Renal pelvis (tissue), 4 donors: ENCODE results near the gene PARP8. TPM values are rescaled to one million over a fixed set of nuclear protein-coding genes. Genes with fewer than 3 reads are reported as not detected.

Source experiments
- DNase-seq: peaks from one replicate; pipeline ENCODE4 v3.0.0-alpha.2; 2013
- polyA plus RNA-seq, 3 donors: library from polyadenylated mRNA; unstranded; fragments of 120-200 nt; gene quantifications; one replicate each; pipeline ENCODE4 v1.2.1, GENCODE V29; 2013; ENCODE audit not compliant: insufficient read length in 3 of 3

PARP8 gene
- polyA plus RNA-seq, 3 donors: 14.1 to 18.3 (median 16.3) TPM

DNA sequence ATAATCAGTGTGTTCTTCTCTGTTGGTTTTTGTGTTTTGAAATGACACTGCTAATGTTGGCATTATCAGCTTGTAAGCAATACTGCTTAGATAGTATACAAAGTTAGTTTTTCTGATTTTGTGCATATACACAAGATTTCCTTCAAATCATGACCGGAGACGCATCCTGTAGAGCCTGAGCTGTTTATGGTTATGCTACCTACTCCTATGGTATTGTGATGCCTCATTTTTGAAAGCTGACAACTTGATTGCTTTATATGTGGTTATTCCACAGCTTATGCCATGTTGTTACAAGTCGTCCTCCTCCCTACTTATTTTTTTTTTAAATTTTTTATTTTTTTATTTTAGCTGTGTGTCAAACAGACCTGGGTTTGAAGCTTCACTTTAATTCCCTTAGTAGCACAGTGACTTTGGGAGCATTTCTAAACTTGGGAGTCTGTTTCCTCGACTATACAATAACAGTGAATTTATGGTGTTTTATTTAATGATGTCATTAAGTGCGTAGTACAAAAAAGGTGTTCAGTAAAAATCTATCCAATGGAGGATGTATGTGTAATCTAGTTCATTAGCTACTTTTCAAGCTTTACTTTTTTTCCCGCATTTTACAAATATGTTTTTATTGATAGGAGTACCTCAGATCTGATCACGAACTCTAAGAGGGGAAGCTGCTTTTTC, 59.5 kb downstream of the PARP8 start:
- DNase-seq: no peak

DNA sequence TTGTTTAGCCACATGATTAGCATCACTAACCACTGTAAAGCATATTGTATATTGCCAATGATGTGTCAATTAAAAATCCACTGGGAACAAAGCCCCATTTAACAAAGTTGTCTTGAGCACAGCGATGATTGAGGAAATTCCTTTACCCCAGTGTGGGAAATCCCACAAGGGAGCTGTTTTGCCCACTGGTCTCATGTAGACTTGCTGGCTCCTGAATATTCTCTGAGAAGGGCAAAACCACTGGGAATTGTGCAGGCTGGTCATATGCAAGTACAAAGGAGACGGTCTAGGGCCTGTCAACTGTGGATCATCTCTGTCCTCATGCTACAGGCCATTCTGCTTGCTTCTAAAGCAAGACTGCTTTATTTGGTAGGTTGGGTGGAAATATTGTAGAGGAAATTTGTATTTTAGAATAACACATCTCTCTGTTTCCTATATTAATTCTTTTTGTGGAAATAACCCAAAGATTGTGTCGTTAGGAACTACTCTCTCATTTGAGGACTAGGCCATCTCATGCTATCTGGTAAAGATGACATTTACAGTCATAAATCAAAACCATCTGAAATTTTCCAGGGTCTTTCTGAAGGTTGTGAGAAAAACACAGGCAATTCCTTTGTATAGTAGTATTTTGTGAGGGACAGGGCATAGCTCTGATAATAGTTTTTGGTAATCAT, 60.2 kb downstream of the PARP8 start:
- DNase-seq: no peak

DNA sequence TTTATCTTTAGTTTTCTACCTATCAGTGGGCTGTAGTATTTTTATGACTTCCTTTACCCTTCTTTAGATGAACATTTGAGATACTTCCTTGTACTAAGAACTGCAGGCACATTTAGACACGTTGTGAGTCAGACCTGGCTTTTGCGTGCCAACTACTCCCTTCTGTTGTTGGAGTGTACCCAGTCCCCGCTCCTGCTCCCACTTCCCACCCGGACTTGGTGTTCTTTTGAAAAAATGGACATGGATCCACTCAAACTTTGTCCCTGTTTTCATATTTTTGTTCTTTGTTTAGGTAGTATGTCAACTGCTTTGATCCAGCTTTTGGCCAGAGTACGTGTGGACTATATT, 60.7 kb downstream of the PARP8 start:
- DNase-seq: no peak

DNA sequence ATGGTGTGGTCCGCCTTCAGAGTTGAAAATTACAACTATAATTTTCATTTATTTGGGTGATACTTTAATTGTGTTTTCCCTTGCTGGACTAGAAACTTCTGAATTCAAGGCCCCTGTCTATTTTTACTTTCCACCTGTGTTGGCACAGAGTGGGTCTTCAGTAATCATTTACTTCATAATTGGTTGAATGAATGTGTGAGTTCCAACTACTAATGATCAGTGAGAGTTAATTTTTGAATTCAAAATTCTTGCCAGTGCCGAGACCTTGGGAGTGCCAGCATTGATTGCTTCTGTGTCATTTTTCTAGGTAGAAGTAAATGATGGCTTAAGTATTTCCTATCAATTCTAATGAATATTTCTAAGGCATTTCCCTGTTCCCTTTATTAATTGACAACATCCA, 61.4 kb downstream of the PARP8 start:
- no peak for DNase-seq

DNA sequence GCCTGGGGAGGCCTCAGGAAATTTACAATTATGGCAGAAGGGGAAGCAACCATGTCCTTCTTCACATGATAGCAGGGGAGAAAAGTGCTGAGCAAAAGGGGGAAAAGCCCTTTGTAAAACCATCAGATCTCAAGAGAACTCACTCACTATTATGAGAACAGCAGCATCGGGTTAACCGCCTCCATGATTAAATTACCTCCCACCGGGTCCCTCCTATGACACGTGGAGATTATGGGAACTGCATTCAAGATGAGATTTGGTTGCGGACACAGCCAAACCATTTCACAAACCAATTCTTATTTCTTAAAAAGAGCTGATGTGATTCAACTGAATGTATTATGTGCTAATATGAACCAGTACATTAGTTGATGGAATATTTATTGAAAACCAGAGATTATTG, 63.9 kb downstream of the PARP8 start:
- no peak for DNase-seq

- no peak for DNase-seq
Measured at GRCh38 chr5:50730841-50731240, 64.4 kb downstream of the PARP8 start.

GRCh38 chr5:50733741-50734140, 67.3 kb downstream of the PARP8 start:
- DNase-seq: no peak

DNA sequence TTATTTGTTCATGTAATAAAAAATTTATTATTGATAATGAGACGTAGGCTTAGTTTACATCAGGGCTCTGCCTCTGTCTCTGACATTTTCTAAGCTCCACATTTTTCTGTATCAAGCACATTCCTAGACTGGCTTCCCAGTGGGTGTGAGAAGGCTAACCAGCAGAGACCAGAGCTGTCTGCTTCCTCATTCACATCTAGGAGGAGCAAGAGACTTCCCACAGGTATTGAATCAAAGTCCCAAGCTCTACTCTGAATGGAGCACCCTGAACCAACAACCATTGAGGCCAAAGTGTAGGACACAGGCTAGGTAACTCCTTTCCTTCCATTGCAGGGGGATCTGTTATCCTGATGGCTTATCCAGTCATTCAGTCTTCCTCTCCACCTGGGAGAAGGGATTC, 72.4 kb downstream of the PARP8 start:
- no peak for DNase-seq

DNA sequence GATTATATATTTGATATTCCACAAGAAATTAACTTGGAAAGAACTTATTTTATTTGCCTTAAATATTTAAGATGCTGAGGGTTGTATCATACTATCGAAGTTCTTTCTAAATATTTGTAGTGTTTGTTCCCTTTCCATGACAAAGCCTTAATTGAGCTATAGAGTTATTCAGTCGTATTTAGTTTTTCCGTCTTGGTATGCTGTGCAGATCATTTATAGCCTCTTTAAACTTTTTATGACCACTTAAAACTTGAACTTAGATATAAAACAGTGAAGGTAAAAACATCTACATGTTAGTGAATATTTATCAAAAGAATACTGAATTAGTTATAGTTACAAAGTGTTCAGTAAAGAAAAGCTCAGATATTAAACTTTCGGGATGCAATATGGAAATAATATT, 74.4 kb downstream of the PARP8 start:
- DNase-seq: no peak

DNA sequence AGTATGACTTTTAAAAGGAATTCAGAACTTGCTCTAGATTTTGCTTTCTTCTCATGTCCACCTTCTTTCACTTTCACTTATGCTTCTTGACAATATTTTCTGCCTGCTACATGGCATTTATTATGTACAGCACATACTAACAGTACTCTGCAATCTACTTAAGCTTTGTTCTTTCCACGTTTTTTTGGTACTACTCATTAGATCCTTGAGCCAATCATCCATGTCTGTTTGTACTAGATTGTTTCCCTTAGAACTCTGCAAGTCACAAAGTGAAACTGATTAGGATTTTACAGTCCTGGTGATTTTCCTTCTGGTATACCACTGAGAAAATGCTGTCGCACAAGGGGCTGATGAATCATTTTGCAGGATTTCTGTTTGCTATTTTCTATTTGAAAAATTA, 78.3 kb downstream of the PARP8 start:
- DNase-seq: no peak

GRCh38 chr5:50745221-50745910, 78.9 kb downstream of the PARP8 start:
- no peak for DNase-seq

DNA sequence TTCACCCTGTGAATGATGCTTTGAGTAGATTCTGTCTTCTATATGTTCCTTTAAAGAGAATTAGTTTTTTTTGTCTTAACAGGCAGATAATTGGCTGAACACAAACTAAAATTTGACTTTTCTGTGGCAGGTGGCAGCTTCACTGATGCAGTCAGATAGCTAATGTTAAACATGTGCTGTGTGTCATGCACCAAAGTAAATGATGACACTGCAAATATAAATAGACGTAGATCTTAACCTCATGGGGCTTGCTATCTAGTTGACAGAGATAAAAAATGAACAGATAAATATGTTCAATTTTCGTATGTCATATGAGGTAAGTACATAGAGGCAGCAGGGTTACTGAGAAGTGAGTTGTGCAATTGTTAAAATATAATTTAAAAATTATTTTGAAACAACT, 82.7 kb downstream of the PARP8 start:
- DNase-seq: no peak

DNA sequence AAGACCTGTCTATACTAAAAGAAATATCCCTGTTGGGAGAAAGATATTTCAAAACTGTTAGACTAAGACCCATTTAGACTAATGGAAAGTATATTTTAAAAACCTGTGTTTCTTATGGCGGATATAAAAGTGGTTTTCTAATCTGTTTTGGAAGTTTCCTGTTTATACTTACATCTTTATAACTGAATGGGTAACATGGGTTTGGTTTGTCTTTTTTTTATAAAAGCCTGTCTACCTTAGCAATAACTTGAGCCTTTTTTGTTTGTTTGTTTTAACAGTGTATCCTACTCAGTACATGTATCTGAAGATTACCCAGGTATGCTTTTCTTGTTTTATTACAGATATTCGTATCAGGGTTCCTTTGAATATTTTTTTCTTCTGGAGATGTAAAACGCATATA, 83.4 kb downstream of the PARP8 start:
- no peak for DNase-seq

DNA sequence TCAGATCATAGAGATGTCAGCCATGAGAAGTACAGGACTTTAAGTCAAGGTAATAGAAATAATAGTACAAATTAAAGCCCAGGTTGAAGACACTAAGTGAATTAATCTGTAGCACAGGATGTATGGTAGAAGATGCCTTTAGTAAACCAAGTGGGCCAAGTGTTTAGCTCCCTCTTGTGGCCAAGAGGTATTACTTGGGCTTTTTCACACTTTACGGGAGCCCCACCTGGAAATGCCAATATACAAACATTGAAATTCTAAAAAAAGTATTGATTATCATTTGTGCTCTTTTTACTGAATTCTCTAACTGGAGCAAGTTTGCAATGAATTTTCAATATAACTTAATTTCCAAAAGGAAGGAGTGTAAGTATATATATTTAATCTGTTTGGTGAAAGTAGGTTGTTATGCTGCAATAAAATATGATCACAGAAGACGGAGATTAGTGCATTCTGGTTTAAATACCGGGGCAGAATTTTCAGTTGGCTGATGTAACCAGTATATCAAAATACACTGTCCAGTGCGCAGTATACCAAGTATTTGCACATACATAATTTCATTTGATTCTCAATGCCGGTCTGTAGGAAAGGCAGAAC, 84.7 kb downstream of the PARP8 start:
- DNase-seq: peak; percentile 26

DNA sequence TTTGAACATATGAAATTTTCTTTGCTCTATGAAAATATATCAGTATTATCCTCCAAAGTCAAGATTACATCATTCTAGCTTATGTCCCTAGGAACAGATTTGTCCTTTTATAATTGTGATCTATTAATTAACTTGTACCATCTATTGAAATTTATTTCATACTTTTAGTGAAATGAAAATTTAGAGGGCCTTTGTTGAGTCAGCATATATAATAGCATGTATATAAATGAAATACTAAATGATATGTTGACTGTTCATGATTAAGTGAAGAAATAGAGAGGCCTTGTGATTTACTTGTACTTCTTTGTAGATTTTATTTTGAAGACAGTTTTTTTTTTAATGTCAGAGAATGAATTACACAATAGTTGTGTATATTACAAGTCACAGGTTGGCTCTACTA, 86.4 kb downstream of the PARP8 start:
- no peak for DNase-seq

DNA sequence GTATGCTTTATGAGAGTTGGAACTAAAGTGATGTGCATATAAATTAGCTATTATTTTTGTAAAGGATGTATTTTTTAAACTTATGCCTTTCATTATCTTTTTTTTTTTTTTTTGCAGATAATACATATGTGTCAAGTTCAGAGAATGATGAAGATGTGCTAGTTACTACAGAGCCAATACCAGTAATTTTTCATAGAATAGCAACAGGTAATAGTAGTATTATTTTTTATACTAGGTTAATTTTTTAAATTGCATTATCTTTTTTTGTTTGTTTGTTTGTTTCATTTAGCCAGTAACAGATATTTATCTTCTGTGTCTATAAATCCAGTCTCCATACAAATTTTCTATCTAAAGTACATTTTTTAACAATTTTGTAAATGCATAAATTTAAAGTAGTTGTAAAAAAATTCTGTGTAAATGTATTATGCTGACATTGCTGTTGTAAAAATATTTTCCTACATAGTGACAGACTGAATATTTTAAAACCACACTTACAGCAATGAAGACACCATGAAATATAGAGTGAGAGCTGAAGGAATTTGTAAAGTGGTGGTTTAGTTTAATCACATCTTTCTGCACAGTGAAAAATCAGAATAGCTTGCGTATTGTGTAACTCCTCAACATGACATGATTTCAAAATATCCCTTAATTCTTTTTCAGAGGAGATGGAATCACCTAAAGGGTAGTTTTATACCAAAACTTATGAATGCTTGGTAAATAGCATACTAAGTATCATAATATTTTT, 93.3 kb downstream of the PARP8 start:
- DNase-seq: no peak

GRCh38 chr5:50763351-50763750, 96.9 kb downstream of the PARP8 start:
- no peak for DNase-seq

DNA sequence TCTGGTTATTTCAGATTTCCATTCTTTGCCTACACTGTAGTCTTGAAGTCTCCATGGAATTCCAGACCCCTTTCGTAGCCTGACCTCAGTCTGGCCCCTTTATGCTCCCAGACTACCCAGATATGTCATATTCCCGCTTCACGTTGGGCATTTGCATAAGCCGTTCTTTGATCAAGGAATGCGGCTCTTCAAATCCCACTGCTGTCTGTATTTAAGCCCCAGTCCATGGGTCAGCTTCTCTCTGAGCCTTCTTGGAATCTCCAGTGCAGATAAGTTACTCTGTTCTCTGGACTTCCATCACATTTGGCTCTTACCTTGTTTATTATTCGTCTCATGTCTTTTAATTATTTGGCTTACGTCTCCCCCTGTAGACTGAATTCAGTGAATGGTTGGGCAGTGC, 97.4 kb downstream of the PARP8 start:
- no peak for DNase-seq

DNA sequence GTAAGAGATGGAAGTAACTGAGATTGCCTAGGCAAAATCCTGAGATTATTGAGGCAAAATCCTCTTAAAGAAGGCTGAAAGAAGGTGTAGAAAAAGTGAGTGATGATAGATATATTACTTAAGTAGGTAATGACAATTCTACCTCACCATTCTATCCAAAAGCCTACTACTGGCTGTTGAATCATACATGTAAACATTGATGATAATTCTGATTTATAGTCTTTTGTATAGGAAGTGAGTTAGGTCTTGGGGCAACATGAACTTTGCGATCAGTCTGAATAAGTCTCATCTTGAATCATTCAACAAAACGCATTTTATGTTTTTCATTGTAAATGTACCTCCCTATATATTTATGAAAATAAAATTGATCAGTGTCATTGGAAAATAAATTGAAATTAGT, 99.6 kb downstream of the PARP8 start:
- DNase-seq: no peak

DNA sequence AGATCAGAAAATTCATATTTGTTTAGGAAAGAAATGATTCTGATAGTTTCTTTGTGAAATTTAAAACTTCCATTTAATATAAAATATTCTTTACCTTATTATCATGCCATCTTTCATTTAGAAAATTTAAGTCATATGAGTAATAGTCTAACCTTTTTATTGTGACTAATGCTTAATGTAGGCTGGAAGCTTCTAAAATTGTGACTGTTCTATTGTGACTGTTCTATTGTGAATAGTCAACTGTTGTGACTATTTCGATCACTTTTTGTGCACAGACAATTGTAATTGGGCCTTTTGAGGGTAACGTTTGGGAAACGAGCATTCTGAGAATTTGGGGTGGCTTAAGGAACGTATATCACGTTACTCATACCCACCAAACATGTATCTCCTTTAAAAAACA, 100.0 kb downstream of the PARP8 start:
- no peak for DNase-seq

- DNase-seq: no peak
Measured at GRCh38 chr5:50766967-50767366, 100.5 kb downstream of the PARP8 start.

DNA sequence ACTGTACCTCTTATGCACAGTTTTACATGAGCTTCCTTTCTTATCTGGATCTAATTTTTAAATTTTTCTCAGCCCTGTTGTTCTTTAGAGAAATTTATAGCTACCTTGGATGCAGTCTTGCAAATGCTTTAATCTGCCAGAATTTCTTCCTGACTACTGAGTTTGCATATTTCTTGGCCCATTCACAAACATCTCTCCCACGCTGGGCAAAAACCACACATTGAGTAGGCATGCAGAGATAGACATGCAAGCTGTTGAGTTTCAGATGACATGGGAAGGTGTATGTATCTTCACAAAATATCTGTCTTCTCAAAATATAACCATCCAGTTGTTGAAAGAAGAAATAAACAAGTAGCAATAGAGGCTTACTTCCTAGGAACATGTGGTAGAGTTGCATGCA, 101.2 kb downstream of the PARP8 start:
- no peak for DNase-seq
